ENCODE results near the gene UGT3A1. TPM values are rescaled to one million over a fixed set of nuclear protein-coding genes. Genes with fewer than 3 reads are reported as not detected.

The UGT3A1 gene
- total RNA-seq, 1 donor = under 0.01 TPM

- Histone ChIP-seq H3K4me3 (ENCODE audit: low read length) (no peak overlapping the region), H3K27me3 (ENCODE audit: insufficient read depth, low read length) (no peaks in the 10 kb centered on the region), H3K4me1 (ENCODE audit: insufficient read depth, low read length) (no peaks in the 10 kb centered on the region), H3K9me3 (ENCODE audit: low read depth, low read length) (no peaks in the 10 kb centered on the region)
Measured at GRCh38 chr5:35904443-35905132, 86.6 kb downstream of the UGT3A1 start.

GRCh38 chr5:35903631-35904203, 87.5 kb downstream of the UGT3A1 start:
- H3K27me3 ChIP-seq (ENCODE audit: insufficient read depth, low read length) = no peaks in the 10 kb centered on the region
- H3K4me1 ChIP-seq (ENCODE audit: insufficient read depth, low read length) = no peaks in the 10 kb centered on the region
- no peaks in the 10 kb centered on the region for H3K9me3 ChIP-seq (ENCODE audit: low read depth, low read length)
- H3K4me3 ChIP-seq (ENCODE audit: low read length) = no peak overlapping the region

- no peaks in the 10 kb centered on the region for H3K27me3 ChIP-seq (ENCODE audit: insufficient read depth, low read length)
- no peak overlapping the region for H3K4me3 ChIP-seq (ENCODE audit: low read length)
- no peaks in the 10 kb centered on the region for H3K4me1 ChIP-seq (ENCODE audit: insufficient read depth, low read length)
- H3K9me3 ChIP-seq (ENCODE audit: low read depth, low read length) = no peaks in the 10 kb centered on the region
Measured at GRCh38 chr5:35902046-35902672, 89.0 kb downstream of the UGT3A1 start.

Other genes with a start within 250 kb of the UGT3A1 start
- 360 TPM for gene IL7R, start 134.5 kb downstream of the UGT3A1 start, total RNA-seq
- gene CAPSL, start 52.8 kb downstream of the UGT3A1 start, total RNA-seq = not detected
- not detected for gene UGT3A2, start 75.5 kb upstream of the UGT3A1 start, total RNA-seq
- gene LMBRD2, start 160.5 kb upstream of the UGT3A1 start, total RNA-seq = 4.1 TPM
- 7.6 TPM for gene SKP2, start 160.7 kb upstream of the UGT3A1 start, total RNA-seq

All from mononuclear cell (primary cell).